Measurements from ENCODE around the gene PALLD. TPM values are rescaled to one million over a fixed set of nuclear protein-coding genes. Genes with fewer than 3 reads are reported as not detected.

PALLD gene
- total and polyA plus RNA-seq, 2 of the 8 experiments (the other 6 are each of a cell fraction or from before 2014, with no cell fraction given): 10.5 to 25.0 TPM

- TF ChIP-seq USF2 (IDR thresholded peaks at IDR 0.05; ENCODE audit: low read length) (no peak), JUND (IDR thresholded peaks at IDR 0.05; ENCODE audit: low read length) (no peak), POLR2A (IDR thresholded peaks at IDR 0.05; ENCODE audit: control extremely low read depth in 1 of 2, low read depth in 2 of 2, low read length in 2 of 2) (no peak)
Observed at GRCh38 chr4:168843635-168844034, 346.8 kb downstream of the PALLD start (continued).

Measured in H1 (cell line).